HFFc6 (cell line): ENCODE measurements around the gene MUC5B. TPM values are rescaled to one million over a fixed set of nuclear protein-coding genes. Genes with fewer than 3 reads are reported as not detected.

Experiments used
- DNase-seq: peaks from one replicate; pipeline ENCODE4 v3.0.0-alpha.2; 2018
- H3K27ac Mint-ChIP-seq: 2 replicates; pipeline ENCODE4 v1.8.0; 2020; ENCODE audit warnings: mild to moderate bottlenecking, mixed read lengths
- H3K27me3 Mint-ChIP-seq: 2 replicates; pipeline ENCODE4 v1.8.0; 2021; ENCODE audit warnings: mild to moderate bottlenecking, moderate library complexity, mixed read lengths; ENCODE audit not compliant: insufficient read depth
- H3K36me3 Mint-ChIP-seq: 2 replicates; pipeline ENCODE4 v1.8.0; 2021; ENCODE audit warnings: low read depth, mixed read lengths
- H3K4me1 Mint-ChIP-seq: 2 replicates; pipeline ENCODE4 v1.8.0; 2020; ENCODE audit warnings: low read depth, mixed read lengths
- H3K4me3 Mint-ChIP-seq: 2 replicates; pipeline ENCODE4 v1.8.0; 2020; ENCODE audit warnings: mild to moderate bottlenecking, moderate library complexity, mixed read lengths
- H3K9me3 Mint-ChIP-seq: 2 replicates; pipeline ENCODE4 v1.8.0; 2020; ENCODE audit warnings: mild to moderate bottlenecking, mixed read lengths
- total RNA-seq, 6 experiments: library from RNA; stranded (reverse); fragmentation: NEBNext Ultra II Directional; extraction: Animal tissue kit (Norgen Biotek cat#: 25700); gene quantifications; 2 replicates in 1 of 6; 3 replicates in 5 of 6; pipeline ENCODE4 v1.2.3, GENCODE V29; 2021
- TF ChIP-seq, protein P1 (sequence below): fragments of 200-600 bp; sonication (generic); IDR thresholded peaks from 2 replicates; pipeline ENCODE4 v1.5.0; 2021; ENCODE audit warnings: antibody characterized with exemption, mild to moderate bottlenecking

The MUC5B gene
- total RNA-seq, 6 experiments from 2014 or later: not detected

GRCh38 chr11:1283906-1284305 is 61.0 kb downstream of the MUC5B start:
- Mint-ChIP-seq H3K27me3 (peaks cover 1% of the 10 kb centered on the region; the same call in 1 of the 2 replicates), H3K27ac (no peak overlapping the region), H3K9me3 (no peaks in the 10 kb centered on the region), H3K4me3 (no peak overlapping the region), H3K4me1 (no peaks in the 10 kb centered on the region), H3K36me3 (peaks cover 7% of the 10 kb centered on the region; the same call in 1 of the 2 replicates)
- DNase-seq: no peak
- TF ChIP-seq, protein P1, sequence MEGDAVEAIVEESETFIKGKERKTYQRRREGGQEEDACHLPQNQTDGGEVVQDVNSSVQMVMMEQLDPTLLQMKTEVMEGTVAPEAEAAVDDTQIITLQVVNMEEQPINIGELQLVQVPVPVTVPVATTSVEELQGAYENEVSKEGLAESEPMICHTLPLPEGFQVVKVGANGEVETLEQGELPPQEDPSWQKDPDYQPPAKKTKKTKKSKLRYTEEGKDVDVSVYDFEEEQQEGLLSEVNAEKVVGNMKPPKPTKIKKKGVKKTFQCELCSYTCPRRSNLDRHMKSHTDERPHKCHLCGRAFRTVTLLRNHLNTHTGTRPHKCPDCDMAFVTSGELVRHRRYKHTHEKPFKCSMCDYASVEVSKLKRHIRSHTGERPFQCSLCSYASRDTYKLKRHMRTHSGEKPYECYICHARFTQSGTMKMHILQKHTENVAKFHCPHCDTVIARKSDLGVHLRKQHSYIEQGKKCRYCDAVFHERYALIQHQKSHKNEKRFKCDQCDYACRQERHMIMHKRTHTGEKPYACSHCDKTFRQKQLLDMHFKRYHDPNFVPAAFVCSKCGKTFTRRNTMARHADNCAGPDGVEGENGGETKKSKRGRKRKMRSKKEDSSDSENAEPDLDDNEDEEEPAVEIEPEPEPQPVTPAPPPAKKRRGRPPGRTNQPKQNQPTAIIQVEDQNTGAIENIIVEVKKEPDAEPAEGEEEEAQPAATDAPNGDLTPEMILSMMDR: no peak

GRCh38 chr11:1285316-1285744 is 62.5 kb downstream of the MUC5B start:
- no peaks in the 10 kb centered on the region for H3K9me3 Mint-ChIP-seq
- DNase-seq: no peak
- TF ChIP-seq, protein P1: no peak
- H3K27me3 Mint-ChIP-seq: peaks cover 1% of the 10 kb centered on the region; the same call in 1 of the 2 replicates
- H3K4me1 Mint-ChIP-seq: no peaks in the 10 kb centered on the region
- H3K4me3 Mint-ChIP-seq: no peak overlapping the region
- no peak overlapping the region for H3K27ac Mint-ChIP-seq
- peaks cover 7% of the 10 kb centered on the region; the same call in 1 of the 2 replicates for H3K36me3 Mint-ChIP-seq

GRCh38 chr11:1285876-1286275 is 63.0 kb downstream of the MUC5B start:
- Mint-ChIP-seq H3K27me3 (peaks cover 2% of the 10 kb centered on the region; the same call in 1 of the 2 replicates), H3K4me3 (no peak overlapping the region), H3K36me3 (peaks cover 7% of the 10 kb centered on the region; the same call in 1 of the 2 replicates), H3K9me3 (no peaks in the 10 kb centered on the region), H3K27ac (no peak overlapping the region), H3K4me1 (no peaks in the 10 kb centered on the region)
- TF ChIP-seq, protein P1: no peak
- no peak for DNase-seq

- Mint-ChIP-seq H3K27ac (no peak overlapping the region), H3K9me3 (no peaks in the 10 kb centered on the region), H3K4me3 (no peak overlapping the region; the same call in 1 of the 2 replicates), H3K36me3 (peaks cover 7% of the 10 kb centered on the region; the same call in 1 of the 2 replicates), H3K4me1 (no peaks in the 10 kb centered on the region), H3K27me3 (peaks cover 2% of the 10 kb centered on the region; the same call in 1 of the 2 replicates)
- DNase-seq: no peak
- TF ChIP-seq, protein P1: no peak
Measured at GRCh38 chr11:1287928-1288327, 65.1 kb downstream of the MUC5B start.

DNA sequence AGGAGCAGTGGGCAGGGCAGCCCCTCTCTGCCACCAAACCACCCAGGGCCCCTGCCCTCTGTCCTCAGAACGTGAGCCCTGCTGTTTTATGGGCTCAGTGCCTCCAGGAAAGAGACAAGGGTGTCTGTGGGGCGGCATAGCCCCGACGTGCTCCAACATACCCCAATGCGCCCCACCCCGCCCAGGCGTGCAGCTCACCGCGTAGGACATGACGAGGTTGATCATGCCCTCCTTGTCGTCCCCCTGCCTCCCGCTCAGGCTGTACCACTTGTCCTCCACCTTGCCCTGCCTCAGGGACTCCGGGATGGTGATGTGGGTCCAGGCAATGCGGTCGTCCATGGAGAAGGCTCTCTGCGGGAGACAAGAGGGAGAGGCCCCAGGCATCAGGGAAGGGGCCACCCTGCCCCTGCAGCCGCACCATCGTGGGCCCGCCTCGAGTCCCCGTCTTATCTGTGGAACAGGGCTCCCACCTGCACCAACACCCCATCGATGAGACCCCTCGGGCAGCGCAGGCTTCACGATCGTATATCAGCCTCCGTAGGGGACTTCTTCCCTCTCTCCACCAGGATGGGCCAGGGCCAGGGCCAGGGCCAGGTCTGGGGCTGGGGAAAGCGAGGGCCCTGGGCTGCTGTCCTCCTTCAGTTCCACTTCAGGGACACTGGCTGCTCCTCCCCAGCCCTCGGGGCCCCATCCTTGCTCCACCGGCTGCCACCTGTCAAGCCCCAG is 65.7 kb downstream of the MUC5B start:
- TF ChIP-seq, protein P1: no peak
- Mint-ChIP-seq H3K36me3 (peaks cover 7% of the 10 kb centered on the region; the same call in 1 of the 2 replicates), H3K9me3 (no peaks in the 10 kb centered on the region), H3K4me3 (no peak overlapping the region), H3K27me3 (peaks cover 2% of the 10 kb centered on the region; the same call in 1 of the 2 replicates), H3K27ac (no peak overlapping the region), H3K4me1 (no peaks in the 10 kb centered on the region)
- no peak for DNase-seq
